DOHH2 (cell line): ENCODE data around the gene CARD14.

Experiments used
- CTCF ChIP-seq: fragments of 200-600 bp; sonication (generic); IDR thresholded peaks from one replicate; pipeline ENCODE4 v1.5.1; 2014; ENCODE audit warnings: antibody characterized with exemption, mild to moderate bottlenecking, low read depth, low read length; ENCODE audit not compliant: poor library complexity, severe bottlenecking
- EZH2phosphoT487 ChIP-seq: fragments of 200-600 bp; sonication (generic); IDR thresholded peaks from 2 replicates; pipeline ENCODE4 v1.6.1; 2017; ENCODE audit warnings: borderline replicate concordance, mild to moderate bottlenecking, antibody characterized with exemption, low read length, moderate library complexity, mixed read lengths

- TF ChIP-seq CTCF (no peak), EZH2phosphoT487 (no peak)
Measured at GRCh38 chr17:80182845-80183223, 13.0 kb downstream of the CARD14 start.
